OCI-M1 (cell line): ENCODE results near the gene CBLIF.
"Not testable (repeated sequence)": the region's sequence is repeated elsewhere in the genome, so short reads cannot be mapped to it uniquely, and the experiment has no call there.

Experiments
- DNase-seq: peaks from one replicate; lab custom pipeline; 2025; lab: John Stamatoyannopoulos, UW

Gene CBLIF

DNA sequence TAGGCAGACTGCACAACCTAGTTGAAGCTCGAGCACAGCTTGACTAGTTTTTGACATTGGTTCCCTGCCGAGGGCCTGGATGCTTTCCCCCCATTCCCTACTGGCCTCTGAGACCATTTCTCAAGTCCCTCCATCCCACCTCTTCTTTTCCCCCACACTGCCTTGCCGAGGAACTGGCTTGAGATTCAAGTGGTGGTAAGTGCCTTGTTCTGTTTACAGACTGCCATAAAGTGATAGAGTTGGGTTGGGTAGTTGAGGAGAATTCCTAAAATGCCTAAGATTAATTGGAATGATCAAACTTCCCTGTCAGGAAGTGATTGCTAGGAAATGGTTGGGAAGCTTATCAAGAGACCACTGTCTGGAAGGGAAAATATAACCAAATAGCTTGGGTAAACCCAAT is 50.9 kb downstream of the CBLIF start:
- no peak for DNase-seq

DNA sequence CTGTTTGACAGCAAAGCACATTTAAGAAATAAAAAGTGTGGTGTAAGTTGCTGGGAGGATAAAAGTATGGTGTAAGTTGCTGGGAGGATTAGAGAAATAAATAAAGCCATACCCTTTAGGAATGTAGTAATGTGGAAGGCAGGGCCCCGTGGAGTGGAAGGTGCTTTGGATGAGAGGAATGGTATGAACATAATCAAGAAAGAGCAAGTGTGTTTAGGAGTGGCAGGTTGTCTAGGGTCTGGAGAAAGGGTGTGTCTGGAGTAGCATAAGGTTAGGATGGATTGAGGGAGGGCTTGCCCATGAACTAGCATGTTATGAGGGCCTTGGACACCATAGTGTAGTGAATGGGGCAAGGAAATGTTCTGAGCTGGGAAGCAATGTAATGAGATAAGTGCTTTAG is 52.8 kb downstream of the CBLIF start:
- no peak for DNase-seq

DNA sequence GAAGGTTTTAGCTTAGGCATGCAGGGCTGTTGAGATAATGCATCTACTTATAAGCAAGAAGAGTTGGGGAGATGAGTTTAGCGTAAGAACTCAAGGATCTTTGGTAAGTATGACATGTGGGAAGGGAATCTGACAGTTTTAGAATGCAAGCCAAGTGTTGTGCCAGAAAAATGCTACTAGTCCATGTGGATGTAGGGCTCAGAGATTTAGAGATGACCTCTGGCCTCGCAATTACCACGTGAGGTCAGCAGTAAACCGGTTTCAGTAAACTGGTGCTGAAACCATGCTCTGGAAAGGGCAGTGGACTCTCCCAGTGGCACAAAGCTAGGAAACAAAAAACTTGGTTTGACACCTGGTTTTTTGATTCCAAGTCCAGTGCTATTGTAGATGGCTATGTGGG is 53.7 kb downstream of the CBLIF start:
- DNase-seq: no peak

DNA sequence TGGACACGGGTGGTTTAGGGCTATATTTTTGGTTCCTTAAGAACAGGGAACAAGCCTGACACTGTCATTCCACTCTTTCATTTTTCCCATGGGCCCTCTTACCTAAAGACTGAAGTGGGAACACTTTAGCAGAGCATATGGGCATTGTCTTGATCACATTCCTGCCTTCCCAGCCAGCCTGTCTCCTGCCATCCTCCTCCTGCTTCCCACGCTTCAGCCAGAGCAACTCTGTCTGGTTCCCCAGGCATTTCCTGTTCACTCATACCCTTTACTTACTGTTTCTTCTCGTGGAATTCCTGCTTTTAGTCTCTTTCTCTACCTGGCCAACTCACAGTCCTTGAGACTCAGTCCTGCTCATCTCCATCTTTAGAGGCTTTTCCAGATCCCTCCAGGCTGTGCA is 57.5 kb downstream of the CBLIF start:
- no peak for DNase-seq

DNA sequence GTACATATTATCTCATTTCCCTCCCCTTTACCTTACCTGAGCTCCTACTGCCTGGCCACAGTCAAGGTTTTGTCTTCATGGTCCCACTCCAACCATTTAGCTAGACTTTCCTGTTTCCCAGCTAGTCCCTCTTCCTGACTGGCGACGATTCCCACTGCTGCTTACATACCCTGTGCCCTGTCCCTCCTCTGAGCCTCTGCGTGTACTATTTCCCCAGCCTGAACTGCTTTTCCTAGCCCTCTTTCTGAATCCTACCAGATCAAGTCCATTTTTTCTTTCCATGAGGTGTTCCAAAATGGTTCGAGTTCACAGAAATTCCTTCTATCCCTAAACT is 58.1 kb downstream of the CBLIF start:
- DNase-seq: no peak

DNA sequence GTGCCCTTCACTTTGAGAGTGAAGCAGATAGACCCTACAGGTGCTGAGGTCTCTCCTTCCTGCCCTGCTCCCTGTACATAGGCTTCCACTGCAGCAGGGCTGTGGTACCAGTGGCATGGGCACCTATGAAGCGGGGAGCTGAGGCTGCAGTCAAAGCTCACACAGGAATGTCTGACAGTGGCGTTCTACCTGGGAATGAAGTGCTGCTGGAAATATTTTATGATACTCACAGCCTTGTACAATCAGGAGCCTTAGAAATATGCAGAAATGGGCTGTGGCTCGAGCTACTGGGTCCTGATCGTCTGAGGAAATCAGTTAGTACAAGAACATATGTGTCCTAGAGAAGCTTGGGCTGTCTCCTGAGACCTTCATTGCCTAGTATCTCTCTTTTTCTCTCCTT is 59.5 kb downstream of the CBLIF start:
- no peak for DNase-seq

DNA sequence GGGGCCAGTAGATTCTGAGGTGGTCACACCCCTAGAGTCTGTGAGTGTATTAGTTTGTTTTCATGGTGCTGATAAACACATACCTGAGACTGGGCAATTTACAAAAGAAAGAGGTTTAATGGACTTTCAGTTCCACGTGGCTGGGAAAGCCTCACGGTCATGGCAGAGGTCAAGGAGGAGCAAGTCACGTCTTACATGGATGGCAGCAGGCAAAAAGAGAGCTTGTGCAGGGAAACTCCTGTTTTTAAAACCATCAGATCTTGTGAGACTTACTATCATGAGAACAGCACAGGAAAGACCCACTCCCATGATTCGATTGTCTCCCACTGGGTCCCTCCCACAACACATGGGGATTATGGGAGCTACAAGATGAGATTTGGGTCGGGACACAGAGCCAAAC is 60.9 kb downstream of the CBLIF start:
- DNase-seq: not testable (repeated sequence)

DNA sequence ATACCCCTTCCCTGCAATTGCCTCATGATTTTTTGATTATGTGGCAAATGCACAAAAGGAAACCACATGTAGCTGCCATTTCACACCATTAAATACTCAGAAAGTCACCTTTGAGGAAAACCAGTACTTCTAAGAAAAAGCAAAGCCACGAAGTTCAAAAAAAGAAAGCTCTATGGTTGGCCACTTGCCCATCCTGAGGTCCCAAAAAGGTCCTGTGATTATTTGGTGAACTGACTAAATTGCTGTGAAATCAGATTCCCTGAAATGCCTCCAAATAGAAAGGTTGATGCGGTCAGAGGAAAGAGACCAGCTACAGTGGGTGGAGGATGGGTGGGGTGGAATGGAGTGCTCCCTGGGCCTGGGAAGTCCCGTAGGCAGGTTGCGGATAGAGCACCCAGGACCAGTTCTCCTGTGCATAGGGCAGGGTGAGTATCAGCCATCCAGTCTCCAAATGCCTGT is 61.6 kb downstream of the CBLIF start:
- DNase-seq: peak; percentile 12

DNA sequence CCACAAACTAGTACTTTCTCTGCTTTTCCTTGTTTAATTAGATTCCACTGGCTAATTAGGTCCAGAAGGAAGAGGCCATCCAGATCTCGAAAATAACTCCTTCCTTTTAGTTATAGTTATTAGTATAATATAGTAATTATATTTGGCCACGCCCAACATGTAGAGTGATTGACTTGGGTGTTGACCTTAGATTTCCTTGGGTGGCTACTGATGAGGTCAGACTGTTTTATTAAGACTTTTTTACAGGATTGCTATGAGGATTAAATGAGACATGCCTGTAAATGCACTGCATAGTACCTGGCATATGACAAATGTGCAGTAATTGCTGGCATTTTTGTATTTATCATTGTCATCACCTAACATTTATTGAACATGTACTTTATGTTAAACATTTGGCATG is 63.2 kb downstream of the CBLIF start:
- DNase-seq: no peak

DNA sequence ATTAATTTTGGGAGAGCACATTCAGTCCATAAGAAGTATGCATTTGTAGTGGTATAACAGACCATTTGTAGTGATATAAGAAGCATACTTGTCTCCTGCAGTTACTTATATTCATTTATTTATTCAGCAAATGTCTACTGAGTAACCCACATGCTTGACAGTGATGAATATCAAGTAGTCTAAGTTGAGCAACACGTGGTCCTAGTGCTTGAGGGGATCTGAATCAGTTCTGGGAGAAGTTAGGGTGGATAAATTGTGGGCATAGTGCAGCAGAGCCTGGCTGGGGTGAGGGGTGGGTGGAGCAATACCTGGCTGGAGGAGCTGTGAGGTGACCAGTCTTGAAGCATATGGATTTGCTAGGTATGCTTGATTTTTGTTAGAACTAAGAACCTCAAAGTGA is 65.8 kb downstream of the CBLIF start:
- no peak for DNase-seq
